A549 (cell line): ENCODE results near the gene CFAP92.

Experiments used
- CBX2 ChIP-seq: fragments of 200-600 bp; sonication (generic); IDR thresholded peaks from 2 replicates; pipeline ENCODE4 v1.6.1; 2016; ENCODE audit warnings: low read depth, mild to moderate bottlenecking, borderline replicate concordance
- CHD2 ChIP-seq: fragments of 150-350 bp; IDR thresholded peaks from 2 replicates; pipeline ENCODE4 v1.6.1; 2014; ENCODE audit warnings: low read length; ENCODE audit not compliant: partially characterized antibody
- CTCF ChIP-seq: fragments of >200 bp; sonication (Bioruptor Twin); formaldehyde crosslinking; IDR thresholded peaks from 3 replicates; pipeline ENCODE4 v1.5.1; 2016
- MAZ ChIP-seq: fragments of 150-350 bp; IDR thresholded peaks from 2 replicates; pipeline ENCODE4 v1.6.1; 2014; ENCODE audit warnings: antibody characterized with exemption, low read depth, low read length, borderline replicate concordance
- MYC ChIP-seq: IDR thresholded peaks from 2 replicates; pipeline ENCODE4 v1.6.1; 2012; ENCODE audit warnings: mild to moderate bottlenecking, inconsistent platforms, low read length, improper control_type of control experiment, borderline replicate concordance

GRCh38 chr3:128969993-128970739 is 23.7 kb downstream of the CFAP92 start:
- TF ChIP-seq MAZ (no peak), CTCF (peak; percentile 82), MYC (no peak), CHD2 (no peak), CBX2 (no peak)
